GM12801 (cell line): ENCODE data around the gene PIGP.

Experiments
- CTCF ChIP-seq: IDR thresholded peaks from one replicate; pipeline ENCODE4 v1.5.1; 2011; ENCODE audit warnings: control low read depth; ENCODE audit not compliant: insufficient read length; ENCODE audit errors: extremely low read depth

PIGP gene

GRCh38 chr21:37045556-37045955 is 27.3 kb downstream of the PIGP start:
- no peak for TF ChIP-seq CTCF

- TF ChIP-seq CTCF = no peak
Observed at GRCh38 chr21:37045149-37045548, 27.7 kb downstream of the PIGP start.

- TF ChIP-seq CTCF = no peak
Observed at GRCh38 chr21:37044643-37045042, 28.2 kb downstream of the PIGP start.

- TF ChIP-seq CTCF = no peak
Observed at GRCh38 chr21:37043818-37044217, 29.1 kb downstream of the PIGP start.

- TF ChIP-seq CTCF = no peak
Observed at GRCh38 chr21:37041706-37042271, 31.1 kb downstream of the PIGP start.

GRCh38 chr21:37040212-37040611 is 32.7 kb downstream of the PIGP start:
- no peak for TF ChIP-seq CTCF

- TF ChIP-seq CTCF = no peak
Observed at GRCh38 chr21:37039411-37040075, 33.3 kb downstream of the PIGP start.
